HFFc6 (cell line): ENCODE measurements around the gene POFUT2. TPM values are rescaled to one million over a fixed set of nuclear protein-coding genes. Genes with fewer than 3 reads are reported as not detected.

Experiments used
- DNase-seq: peaks from one replicate; pipeline ENCODE4 v3.0.0-alpha.2; 2018
- H3K27ac Mint-ChIP-seq: 2 replicates; pipeline ENCODE4 v1.8.0; 2020; ENCODE audit warnings: mild to moderate bottlenecking, mixed read lengths
- H3K27me3 Mint-ChIP-seq: 2 replicates; pipeline ENCODE4 v1.8.0; 2021; ENCODE audit warnings: mild to moderate bottlenecking, moderate library complexity, mixed read lengths; ENCODE audit not compliant: insufficient read depth
- H3K36me3 Mint-ChIP-seq: 2 replicates; pipeline ENCODE4 v1.8.0; 2021; ENCODE audit warnings: low read depth, mixed read lengths
- H3K4me1 Mint-ChIP-seq: 2 replicates; pipeline ENCODE4 v1.8.0; 2020; ENCODE audit warnings: low read depth, mixed read lengths
- H3K4me3 Mint-ChIP-seq: 2 replicates; pipeline ENCODE4 v1.8.0; 2020; ENCODE audit warnings: mild to moderate bottlenecking, moderate library complexity, mixed read lengths
- H3K9me3 Mint-ChIP-seq: 2 replicates; pipeline ENCODE4 v1.8.0; 2020; ENCODE audit warnings: mild to moderate bottlenecking, mixed read lengths
- total RNA-seq, 6 experiments: library from RNA; stranded (reverse); fragmentation: NEBNext Ultra II Directional; extraction: Animal tissue kit (Norgen Biotek cat#: 25700); gene quantifications; 2 replicates in 1 of 6; 3 replicates in 5 of 6; pipeline ENCODE4 v1.2.3, GENCODE V29; 2021
- TF ChIP-seq, protein P1 (sequence below): fragments of 200-600 bp; sonication (generic); IDR thresholded peaks from 2 replicates; pipeline ENCODE4 v1.5.0; 2021; ENCODE audit warnings: antibody characterized with exemption, mild to moderate bottlenecking

The POFUT2 gene
- total RNA-seq, 6 experiments from 2014 or later: 78.2 to 112 (median 80.3) TPM

DNA sequence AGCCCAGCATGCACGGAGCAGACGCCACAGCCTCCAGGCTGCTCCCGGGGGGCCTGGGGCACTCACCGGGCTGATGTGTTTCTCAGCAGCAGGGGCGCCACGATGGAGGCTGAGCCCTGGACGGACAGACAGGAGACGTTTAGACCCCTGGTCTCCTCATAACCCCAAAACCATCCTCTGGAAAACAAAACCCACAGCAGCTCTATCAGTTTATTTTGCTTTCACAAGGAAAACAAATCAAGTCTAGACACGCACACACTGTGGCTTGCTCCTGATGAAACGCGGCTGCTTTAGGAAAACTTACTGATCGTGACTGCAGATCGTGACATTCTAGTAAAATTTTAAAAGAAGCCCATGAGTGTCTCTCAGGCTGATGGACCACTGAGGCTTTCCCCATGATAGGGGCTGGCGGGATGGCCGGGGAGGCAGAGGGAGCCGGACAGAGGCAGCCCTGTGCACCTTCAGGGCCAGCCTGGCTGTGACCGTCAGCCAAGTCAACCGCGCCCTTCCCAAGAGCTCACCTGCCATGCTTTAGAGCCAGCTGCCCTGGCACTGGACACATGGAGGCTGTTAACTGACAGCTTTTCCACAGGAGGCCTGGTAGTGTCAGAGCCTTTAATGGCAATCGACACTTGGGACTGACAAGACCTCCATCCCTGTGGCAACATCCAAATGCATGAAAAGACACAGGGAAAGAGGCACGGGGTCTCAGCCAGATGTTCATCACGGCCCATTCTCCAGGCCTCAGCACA, 5.2 kb downstream of the POFUT2 start:
- Mint-ChIP-seq H3K27me3 (no peaks in the 10 kb centered on the region; the same call in none of the 2 replicates), H3K4me3 (no peak overlapping the region), H3K27ac (no peak overlapping the region), H3K4me1 (peaks cover 13% of the 10 kb centered on the region), H3K9me3 (no peaks in the 10 kb centered on the region), H3K36me3 (peaks cover 37% of the 10 kb centered on the region)
- TF ChIP-seq, protein P1, sequence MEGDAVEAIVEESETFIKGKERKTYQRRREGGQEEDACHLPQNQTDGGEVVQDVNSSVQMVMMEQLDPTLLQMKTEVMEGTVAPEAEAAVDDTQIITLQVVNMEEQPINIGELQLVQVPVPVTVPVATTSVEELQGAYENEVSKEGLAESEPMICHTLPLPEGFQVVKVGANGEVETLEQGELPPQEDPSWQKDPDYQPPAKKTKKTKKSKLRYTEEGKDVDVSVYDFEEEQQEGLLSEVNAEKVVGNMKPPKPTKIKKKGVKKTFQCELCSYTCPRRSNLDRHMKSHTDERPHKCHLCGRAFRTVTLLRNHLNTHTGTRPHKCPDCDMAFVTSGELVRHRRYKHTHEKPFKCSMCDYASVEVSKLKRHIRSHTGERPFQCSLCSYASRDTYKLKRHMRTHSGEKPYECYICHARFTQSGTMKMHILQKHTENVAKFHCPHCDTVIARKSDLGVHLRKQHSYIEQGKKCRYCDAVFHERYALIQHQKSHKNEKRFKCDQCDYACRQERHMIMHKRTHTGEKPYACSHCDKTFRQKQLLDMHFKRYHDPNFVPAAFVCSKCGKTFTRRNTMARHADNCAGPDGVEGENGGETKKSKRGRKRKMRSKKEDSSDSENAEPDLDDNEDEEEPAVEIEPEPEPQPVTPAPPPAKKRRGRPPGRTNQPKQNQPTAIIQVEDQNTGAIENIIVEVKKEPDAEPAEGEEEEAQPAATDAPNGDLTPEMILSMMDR: no peak
- no peak for DNase-seq

DNA sequence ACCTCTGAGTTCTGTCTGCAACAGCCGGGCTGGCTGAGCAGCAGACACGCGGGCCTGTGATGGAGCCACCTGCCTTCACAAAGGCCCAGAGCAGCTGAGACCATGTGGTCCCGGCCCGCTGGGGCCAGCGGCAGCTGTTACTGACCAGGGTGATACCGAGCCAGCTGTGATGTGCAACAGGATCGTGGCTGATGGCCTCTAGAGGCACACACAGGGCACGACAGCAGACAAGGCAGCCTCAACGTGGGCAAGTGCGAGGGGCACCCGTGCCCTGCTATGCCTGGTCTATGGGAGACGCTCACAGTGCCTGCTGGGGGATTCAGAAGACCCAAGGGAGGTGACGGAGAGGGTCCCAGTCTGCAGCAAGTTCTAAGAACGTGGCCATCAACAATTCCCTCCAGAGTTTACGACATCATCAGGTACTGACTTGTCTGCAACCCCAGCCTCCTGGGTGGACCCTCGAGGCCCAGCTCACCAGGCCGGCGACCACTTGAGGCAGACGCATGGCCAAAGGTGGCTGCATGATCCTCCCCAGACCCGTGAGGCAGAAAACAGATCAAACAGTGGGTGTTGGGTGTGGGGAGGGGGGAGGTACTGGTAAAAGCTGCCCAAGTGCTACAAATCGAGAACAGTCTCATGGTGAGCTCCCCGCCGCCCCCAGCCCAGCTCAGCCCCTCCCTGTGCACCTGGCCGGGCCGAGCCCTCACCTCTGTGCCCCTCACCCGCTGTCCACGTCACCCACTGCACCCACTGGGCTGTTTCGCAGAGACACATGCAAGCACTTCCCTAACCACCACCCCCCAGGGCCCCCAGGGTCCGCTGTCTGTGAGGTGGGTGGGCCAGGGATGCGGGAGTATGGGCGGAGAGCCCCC, 6.0 kb downstream of the POFUT2 start:
- Mint-ChIP-seq H3K9me3 (no peaks in the 10 kb centered on the region), H3K4me1 (peaks cover 13% of the 10 kb centered on the region), H3K4me3 (no peak overlapping the region), H3K27me3 (no peaks in the 10 kb centered on the region; the same call in none of the 2 replicates), H3K27ac (no peak overlapping the region), H3K36me3 (peaks cover 39% of the 10 kb centered on the region)
- TF ChIP-seq, protein P1: no peak
- DNase-seq: no peak

DNA sequence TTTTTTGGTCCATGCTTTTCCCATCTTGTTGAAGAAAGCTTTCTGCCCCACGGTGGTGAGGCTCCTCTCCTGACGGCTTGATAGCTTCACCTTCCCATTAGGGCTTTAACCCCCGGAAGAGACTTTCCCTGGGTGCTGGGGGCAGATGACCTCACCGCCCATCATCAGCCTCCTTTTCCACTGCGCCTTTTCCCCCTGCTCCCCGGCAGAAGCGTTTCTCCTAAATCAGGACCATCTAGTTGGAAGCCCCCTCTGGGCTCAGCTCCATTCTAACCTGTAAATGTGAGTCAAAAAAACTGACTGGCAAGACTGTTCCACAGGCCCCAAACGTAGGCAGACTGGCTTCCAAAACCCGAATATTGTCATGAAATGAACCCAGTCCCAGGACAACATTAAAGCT, 6.7 kb downstream of the POFUT2 start:
- H3K27me3 Mint-ChIP-seq: no peaks in the 10 kb centered on the region; the same call in none of the 2 replicates
- TF ChIP-seq, protein P1: no peak
- H3K9me3 Mint-ChIP-seq: no peaks in the 10 kb centered on the region
- no peak overlapping the region for H3K27ac Mint-ChIP-seq
- peaks cover 41% of the 10 kb centered on the region for H3K36me3 Mint-ChIP-seq
- peaks cover 13% of the 10 kb centered on the region for H3K4me1 Mint-ChIP-seq
- DNase-seq: no peak
- H3K4me3 Mint-ChIP-seq: no peak overlapping the region

DNA sequence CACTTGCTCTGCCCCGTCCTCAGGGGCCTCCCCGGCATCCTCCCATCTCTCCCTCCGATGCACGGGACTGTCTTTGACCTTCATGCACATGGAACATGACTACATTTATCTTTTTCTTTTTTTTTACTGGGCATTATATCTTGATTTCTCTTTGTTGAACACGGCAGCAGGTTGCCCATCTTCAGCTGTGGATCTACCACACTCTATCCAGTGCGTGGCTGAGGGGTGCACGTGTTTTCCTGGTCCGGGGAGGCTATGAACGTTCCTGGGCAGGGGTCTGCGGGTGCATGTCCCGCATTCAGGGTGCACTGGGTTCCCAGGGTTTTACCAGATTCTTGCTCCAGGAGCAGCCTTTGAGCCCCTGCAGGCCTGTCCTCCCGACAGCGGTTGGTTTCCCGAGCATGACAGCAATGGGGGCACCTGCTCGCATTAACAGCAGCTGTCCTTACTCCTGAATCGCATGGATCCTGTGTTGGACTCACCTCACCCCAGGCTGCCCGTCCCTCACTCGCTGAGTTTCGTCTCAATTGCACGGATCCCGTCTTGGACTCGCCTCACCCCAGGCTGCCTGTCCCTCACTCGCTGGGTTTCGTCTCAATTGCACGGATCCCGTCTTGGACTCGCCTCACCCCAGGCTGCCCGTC, 7.4 kb downstream of the POFUT2 start:
- H3K4me1 Mint-ChIP-seq: peaks cover 7% of the 10 kb centered on the region
- TF ChIP-seq, protein P1: no peak
- H3K27ac Mint-ChIP-seq: no peak overlapping the region

DNA sequence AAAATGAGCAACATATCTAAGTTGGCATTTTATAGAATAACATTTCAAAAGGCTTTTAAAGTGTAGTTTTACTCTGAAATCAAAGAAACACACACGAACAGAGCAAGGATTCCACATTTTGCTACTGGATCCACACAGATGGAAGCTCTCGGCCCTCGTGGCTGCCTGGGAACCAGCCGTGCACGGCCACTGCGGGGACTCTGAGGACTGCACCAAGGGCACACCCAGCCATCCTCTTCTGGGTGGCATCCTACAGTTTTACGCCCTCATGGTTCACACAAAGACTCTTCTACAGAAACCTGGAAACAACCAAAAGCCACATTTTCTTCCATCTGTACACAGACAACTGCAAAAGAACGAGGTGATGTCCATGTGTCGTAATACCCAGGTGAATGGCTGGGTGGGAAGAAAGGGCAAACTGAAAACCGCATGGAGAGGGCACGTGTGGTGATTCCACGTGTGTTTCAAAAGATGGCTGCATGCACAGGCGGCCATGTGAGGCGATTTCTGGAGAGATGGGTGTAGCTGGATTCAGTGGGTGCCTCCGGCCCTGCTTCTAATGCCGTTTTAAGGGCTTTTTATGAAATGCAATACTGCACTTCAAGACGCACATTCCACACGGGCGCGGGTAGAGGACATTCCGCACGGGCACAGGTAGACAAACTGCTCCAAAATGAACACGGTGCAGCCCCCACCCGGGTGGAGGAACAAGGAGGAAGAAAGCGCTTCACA, 8.1 kb downstream of the POFUT2 start:
- Mint-ChIP-seq H3K27ac (no peak overlapping the region), H3K4me3 (no peak overlapping the region), H3K36me3 (peaks cover 29% of the 10 kb centered on the region), H3K9me3 (no peaks in the 10 kb centered on the region), H3K4me1 (no peaks in the 10 kb centered on the region; the same call in 1 of the 2 replicates), H3K27me3 (no peaks in the 10 kb centered on the region; the same call in none of the 2 replicates)
- TF ChIP-seq, protein P1: no peak
- DNase-seq: no peak

More for the DNA sequence above, 7.4 kb downstream of the POFUT2 start:
- Mint-ChIP-seq H3K4me3 (no peak overlapping the region), H3K27me3 (no peaks in the 10 kb centered on the region; the same call in none of the 2 replicates), H3K36me3 (peaks cover 36% of the 10 kb centered on the region), H3K9me3 (no peaks in the 10 kb centered on the region)
- DNase-seq: no peak
